OCI-LY7 (cell line): Measurements from ENCODE around the gene WWOX. TPM values are rescaled to one million over a fixed set of nuclear protein-coding genes. Genes with fewer than 3 reads are reported as not detected.

Experiments
- BruUV-seq: library from RNA; stranded (reverse); fragments of 400-500 nt; replicated peaks from 2 replicates; lab custom pipeline; 2021; lab: Mats Ljungman, UMichigan
- CTCF ChIA-PET: fragments of 300-600 bp; sonication (Branson Sonifier 250); formaldehyde crosslinking; loops from one replicate; lab custom pipeline; 2022; ENCODE audit warnings: antibody characterized with exemption; ENCODE audit not compliant: unreplicated experiment; lab: Charles Lee
- POLR2A ChIA-PET: fragments of 300-600 bp; sonication (Branson Sonifier 250); formaldehyde crosslinking; loops from one replicate; lab custom pipeline; 2022; ENCODE audit warnings: antibody characterized with exemption; lab: Charles Lee
- DNase-seq: peaks from one replicate; pipeline ENCODE4 v3.0.0-alpha.2; 2015; ENCODE audit warnings: low spot score
- H2AFZ ChIP-seq: fragments of 200-600 bp; sonication (generic), shearing (Covaris generic); 2 replicates; pipeline ENCODE4 v1.6.1; 2014; ENCODE audit warnings: mild to moderate bottlenecking, antibody characterized with exemption, low read length, moderate library complexity
- H3K27ac ChIP-seq: fragments of 200-600 bp; sonication (generic); 2 replicates; pipeline ENCODE4 v1.5.1; 2014; ENCODE audit warnings: mixed run types, low read depth, mild to moderate bottlenecking, moderate library complexity, low read length, inconsistent platforms; ENCODE audit not compliant: poor library complexity, severe bottlenecking
- H3K36me3 ChIP-seq: fragments of 200-600 bp; sonication (generic); 2 replicates; pipeline ENCODE4 v1.6.1; 2014; ENCODE audit warnings: mild to moderate bottlenecking, antibody characterized with exemption, low read length, moderate library complexity, mixed read lengths; ENCODE audit not compliant: insufficient read depth
- H3K4me1 ChIP-seq: fragments of 200-600 bp; sonication (generic); 2 replicates; pipeline ENCODE4 v1.5.1; 2014; ENCODE audit warnings: mild to moderate bottlenecking, low read length; ENCODE audit not compliant: insufficient read depth, poor library complexity, severe bottlenecking
- H3K4me2 ChIP-seq: fragments of 200-600 bp; sonication (generic); 2 replicates; pipeline ENCODE4 v1.6.1; 2014; ENCODE audit warnings: mild to moderate bottlenecking, low read length
- H3K4me3 ChIP-seq: fragments of 200-600 bp; sonication (generic); 2 replicates; pipeline ENCODE4 v1.5.1; 2014; ENCODE audit warnings: mild to moderate bottlenecking, low read depth, low read length; ENCODE audit not compliant: poor library complexity, severe bottlenecking
- H3K79me2 ChIP-seq: fragments of 200-600 bp; sonication (generic); 2 replicates; pipeline ENCODE4 v1.6.1; 2016; ENCODE audit warnings: low read depth, mild to moderate bottlenecking, low read length, moderate library complexity, mixed read lengths; ENCODE audit not compliant: insufficient read depth
- H3K9me2 ChIP-seq: fragments of 200-600 bp; sonication (generic); 2 replicates; pipeline ENCODE4 v1.6.1; 2016; ENCODE audit warnings: mild to moderate bottlenecking, low read length, mixed read lengths; ENCODE audit not compliant: insufficient read depth
- H3K9me3 ChIP-seq: fragments of 200-600 bp; sonication (generic); 2 replicates; pipeline ENCODE4 v1.6.1; 2014; ENCODE audit warnings: mild to moderate bottlenecking, mixed run types, low read length, mixed read lengths
- H4K20me1 ChIP-seq: fragments of 200-600 bp; sonication (generic); 2 replicates; pipeline ENCODE4 v1.6.1; 2014; ENCODE audit warnings: mild to moderate bottlenecking, antibody characterized with exemption, low read length, moderate library complexity, mixed read lengths; ENCODE audit not compliant: insufficient read depth
- CTCF ChIP-seq: fragments of 200-600 bp; sonication (generic); conservative IDR thresholded peaks from 2 replicates; pipeline ENCODE4 v1.5.1; 2014; ENCODE audit warnings: mild to moderate bottlenecking, antibody characterized with exemption, low read length, moderate library complexity, mixed read lengths
- EZH2phosphoT487 ChIP-seq: fragments of 200-600 bp; sonication (generic); IDR thresholded peaks from 2 replicates; pipeline ENCODE4 v1.6.1; 2018; ENCODE audit warnings: low read depth, borderline replicate concordance, mild to moderate bottlenecking, mixed run types, antibody characterized with exemption, low read length, moderate library complexity, mixed read lengths
- intact Hi-C: fragments of 100-400 bp; cut with micrococcal nuclease; formaldehyde crosslinking; loops from one replicate; pipeline ENCODE4 v1.10.0; 2022; ENCODE audit not compliant: unreplicated experiment
- total RNA-seq, 2 experiments: library from RNA; depleted of rRNA in 1 of 2; stranded (reverse); fragments of >200 nt in 1 of 2; shearing (Covaris generic) in 1 of 2; gene quantifications; 2 replicates each; pipeline ENCODE4 v1.2.3, GENCODE V29; 2014 to 2022

Gene WWOX
- total RNA-seq, 2 experiments from 2014 or later = 40.2 to 47.6 TPM

- intact Hi-C loops = no loop called here
- CTCF ChIA-PET = no interaction called here
- no peaks in the 10 kb centered on the region for H3K79me2 ChIP-seq
- H3K9me2 ChIP-seq = no peaks in the 10 kb centered on the region
- no TSS peak for BruUV-seq
- POLR2A ChIA-PET = interaction anchor here (0.7 to 0.9 kb wide), 2 partner anchors 19 kb away, joined by 3 to 4 read pairs; no protein-coding TSS in a partner anchor
- H4K20me1 ChIP-seq = no peaks in the 10 kb centered on the region
- no peak overlapping the region for H3K4me3 ChIP-seq
- no peak for DNase-seq
- H3K27ac ChIP-seq = no peak overlapping the region
- no peaks in the 10 kb centered on the region for H3K9me3 ChIP-seq
- no peak overlapping the region for H3K4me2 ChIP-seq
- no peak overlapping the region for H2AFZ ChIP-seq
- H3K36me3 ChIP-seq = no peaks in the 10 kb centered on the region
- no peaks in the 10 kb centered on the region for H3K4me1 ChIP-seq
- no peak for TF ChIP-seq CTCF
- TF ChIP-seq EZH2phosphoT487 = no peak
Measured at GRCh38 chr16:78718141-78718540, 618.7 kb downstream of the WWOX start.

- H3K79me2 ChIP-seq = no peaks in the 10 kb centered on the region
- no peak overlapping the region for H3K27ac ChIP-seq
- H4K20me1 ChIP-seq = no peaks in the 10 kb centered on the region
- H3K9me3 ChIP-seq = no peaks in the 10 kb centered on the region
- intact Hi-C loops = no loop called here
- no peaks in the 10 kb centered on the region for H3K4me1 ChIP-seq
- no peak overlapping the region for H3K4me2 ChIP-seq
- POLR2A ChIA-PET = no interaction called here
- H2AFZ ChIP-seq = no peak overlapping the region
- TF ChIP-seq EZH2phosphoT487 (no peak), CTCF (no peak)
- H3K4me3 ChIP-seq = no peak overlapping the region
- CTCF ChIA-PET = no interaction called here
- no peaks in the 10 kb centered on the region for H3K36me3 ChIP-seq
- no peaks in the 10 kb centered on the region for H3K9me2 ChIP-seq
- DNase-seq = no peak
- no TSS peak for BruUV-seq
Measured at GRCh38 chr16:78720416-78720815, 621.0 kb downstream of the WWOX start.

- Histone ChIP-seq H3K79me2 (no peaks in the 10 kb centered on the region), H3K36me3 (no peaks in the 10 kb centered on the region), H3K4me2 (no peak overlapping the region), H3K27ac (no peak overlapping the region), H3K9me3 (no peaks in the 10 kb centered on the region), H4K20me1 (no peaks in the 10 kb centered on the region), H3K4me1 (no peaks in the 10 kb centered on the region), H3K4me3 (no peak overlapping the region), H3K9me2 (no peaks in the 10 kb centered on the region), H2AFZ (no peak overlapping the region)
- intact Hi-C loops = no loop called here
- no peak for DNase-seq
- TF ChIP-seq EZH2phosphoT487 = no peak
- POLR2A ChIA-PET = interaction anchor here (1.1 kb wide), 1 partner anchor 21 kb away, joined by 3 read pairs; no protein-coding TSS in a partner anchor
- no TSS peak for BruUV-seq
- CTCF ChIA-PET = no interaction called here
Measured at GRCh38 chr16:78727536-78727935, 628.1 kb downstream of the WWOX start.
